Activated CD4-positive, alpha-beta T cell treated with anti-CD3 and anti-CD28 coated beads for 36 hours (primary cell): ENCODE data around the gene ECEL1. TPM values are rescaled to one million over a fixed set of nuclear protein-coding genes. Genes with fewer than 3 reads are reported as not detected.

ENCODE experiments used
- ATAC-seq: fragments of 200-7000 bp; cut with Tn5 transposase; one replicate; pipeline ENCODE4 v1.10.0; 2021; ENCODE audit warnings: mild to moderate bottlenecking, moderate library complexity
- CTCF ChIA-PET: fragments of 350-600 bp; sonication (Branson Sonifier 250); formaldehyde crosslinking; loops from one replicate; lab custom pipeline; 2021; ENCODE audit warnings: antibody characterized with exemption; lab: Charles Lee
- POLR2A ChIA-PET: fragments of 350-600 bp; sonication (Branson Sonifier 250); formaldehyde crosslinking; loops from one replicate; lab custom pipeline; 2021; ENCODE audit warnings: antibody characterized with exemption, inconsistent platforms; lab: Charles Lee
- DNase-seq: peaks from one replicate; pipeline ENCODE4 v3.0.0-alpha.2; 2020
- H3K27ac Mint-ChIP-seq: one replicate; pipeline ENCODE4 v1.8.0; 2021; ENCODE audit warnings: mixed read lengths
- H3K27me3 Mint-ChIP-seq: one replicate; pipeline ENCODE4 v1.8.0; 2021; ENCODE audit warnings: mixed read lengths
- H3K36me3 Mint-ChIP-seq: one replicate; pipeline ENCODE4 v1.8.0; 2021; ENCODE audit warnings: low read depth, mixed read lengths
- H3K4me1 Mint-ChIP-seq: one replicate; pipeline ENCODE4 v1.8.0; 2021; ENCODE audit warnings: mixed read lengths
- H3K4me3 Mint-ChIP-seq: one replicate; pipeline ENCODE4 v1.8.0; 2021; ENCODE audit warnings: mild to moderate bottlenecking, moderate library complexity, mixed read lengths
- H3K9me3 Mint-ChIP-seq: one replicate; pipeline ENCODE4 v1.8.0; 2021; ENCODE audit warnings: low read depth, mixed read lengths
- intact Hi-C, 2 experiments: fragments of 100-400 bp; cut with DNase I in 1 of 2; cut with micrococcal nuclease in 1 of 2; formaldehyde crosslinking; loops; one replicate each; pipeline versions ENCODE4 v1.14.2 to v1.15.1; 2022 to 2024; cut with DNase I, micrococcal nuclease
- total RNA-seq, 2 experiments: library from RNA; stranded (reverse); gene quantifications; one replicate each; pipeline ENCODE4 v1.2.3, GENCODE V29; 2021

Gene ECEL1
- total RNA-seq, 2 experiments from 2014 or later, result 0.19 to 0.23 TPM

DNA sequence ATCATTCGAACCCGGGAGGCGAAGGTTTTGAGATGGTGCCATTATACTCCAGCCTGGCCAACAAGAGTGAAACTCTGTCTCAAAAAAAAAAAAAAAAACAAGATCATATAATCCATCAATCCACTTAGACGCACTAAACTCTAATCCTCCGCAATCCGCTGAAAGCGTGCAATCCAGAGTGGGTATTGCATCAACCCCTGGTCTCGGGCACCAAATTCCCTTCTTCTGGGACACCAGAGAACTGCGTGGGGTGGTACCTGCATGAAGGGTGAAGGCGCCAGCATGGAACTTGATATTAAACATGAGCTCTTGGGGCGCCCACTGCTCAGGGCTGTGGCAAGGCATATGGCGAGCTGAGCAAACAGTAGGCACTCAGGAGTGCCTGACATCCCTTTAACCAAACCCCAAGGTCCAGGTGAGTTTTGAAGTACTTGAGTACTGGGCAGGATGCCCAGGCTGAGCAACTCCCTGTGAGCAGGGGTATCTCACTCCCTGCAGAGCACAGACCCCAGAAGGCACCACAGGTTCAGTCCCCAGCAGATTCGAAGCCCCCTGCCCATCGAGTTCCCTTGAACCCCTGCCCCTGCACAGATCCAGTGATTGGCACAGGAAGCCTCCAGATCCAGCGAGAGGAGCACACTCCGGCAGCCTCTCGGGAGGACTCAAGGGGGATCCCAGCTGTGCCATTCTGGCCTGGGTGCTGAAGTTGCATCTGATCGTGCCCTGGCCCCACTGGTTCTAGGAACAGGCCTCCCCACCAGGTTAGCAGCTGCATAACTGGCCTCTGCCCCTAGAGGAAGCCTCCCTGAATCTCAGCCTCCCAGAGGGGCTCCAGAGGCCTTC lies 23.7 kb downstream of the ECEL1 start:
- Mint-ChIP-seq H3K36me3 (no peaks in the 10 kb centered on the region), H3K27ac (no peak overlapping the region), H3K9me3 (no peaks in the 10 kb centered on the region), H3K4me3 (no peak overlapping the region), H3K27me3 (peaks cover 8% of the 10 kb centered on the region), H3K4me1 (no peaks in the 10 kb centered on the region)
- no peak for ATAC-seq
- ChIA-PET POLR2A (interaction anchor here (0.7 kb wide), 1 partner anchor 195 kb away, joined by 3 read pairs; no protein-coding TSS in a partner anchor), CTCF (interaction anchor here (0.7 to 1.1 kb wide), 3 partner anchors 58 to 518 kb away, joined by 3 read pairs; no protein-coding TSS in a partner anchor)
- intact Hi-C loops, result no loop called here
- DNase-seq, result no peak

GRCh38 chr2:232460171-232460570 lies 27.5 kb downstream of the ECEL1 start:
- CTCF ChIA-PET, result interaction anchor here (2.2 kb wide), 1 partner anchor 9 kb away, joined by 6 read pairs; no protein-coding TSS in a partner anchor
- Mint-ChIP-seq H3K27me3 (peaks cover 12% of the 10 kb centered on the region), H3K27ac (no peak overlapping the region), H3K4me3 (no peak overlapping the region), H3K36me3 (no peaks in the 10 kb centered on the region), H3K4me1 (no peaks in the 10 kb centered on the region), H3K9me3 (no peaks in the 10 kb centered on the region)
- intact Hi-C loops, result no loop called here
- POLR2A ChIA-PET, result no interaction called here
- ATAC-seq (no peak), DNase-seq (no peak)

GRCh38 chr2:232459419-232460035 lies 28.1 kb downstream of the ECEL1 start:
- POLR2A ChIA-PET, result no interaction called here
- H3K27ac Mint-ChIP-seq, result no peak overlapping the region
- CTCF ChIA-PET, result interaction anchor here (2.2 kb wide), 1 partner anchor 10 kb away, joined by 6 read pairs; no protein-coding TSS in a partner anchor

DNA sequence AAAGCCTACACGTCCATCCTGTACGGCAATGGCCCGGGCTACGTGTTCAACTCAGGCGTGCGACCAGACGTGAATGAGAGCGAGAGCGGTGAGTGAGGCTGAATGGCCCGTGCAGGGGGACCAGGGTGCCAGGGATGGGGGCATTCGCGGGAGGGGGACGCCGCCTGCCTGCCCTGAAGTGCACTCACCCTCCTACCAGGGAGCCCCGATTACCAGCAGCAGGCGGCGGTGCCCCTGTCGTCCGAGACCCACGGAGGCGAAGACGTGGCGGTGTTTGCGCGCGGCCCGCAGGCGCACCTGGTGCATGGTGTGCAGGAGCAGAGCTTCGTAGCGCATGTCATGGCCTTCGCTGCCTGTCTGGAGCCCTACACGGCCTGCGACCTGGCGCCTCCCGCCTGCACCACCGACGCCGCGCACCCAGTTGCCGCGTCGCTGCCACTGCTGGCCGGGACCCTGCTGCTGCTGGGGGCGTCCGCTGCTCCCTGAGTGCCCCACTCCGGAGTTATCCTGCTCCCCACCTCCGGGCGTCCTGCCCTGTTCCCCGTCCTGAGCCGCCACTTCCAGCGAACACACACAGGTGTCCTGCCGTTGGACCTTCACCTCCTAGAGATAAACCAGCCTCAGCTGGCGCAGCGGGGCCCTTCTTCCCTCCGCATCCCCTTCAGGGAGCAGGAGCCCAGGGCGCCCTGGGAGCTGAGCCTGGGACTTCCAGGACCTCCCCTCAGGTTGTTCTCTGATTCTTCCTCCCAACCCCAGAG lies 28.8 kb downstream of the ECEL1 start:
- no peaks in the 10 kb centered on the region for H3K4me1 Mint-ChIP-seq
- DNase-seq, result no peak
- no peaks in the 10 kb centered on the region for H3K9me3 Mint-ChIP-seq
- no peaks in the 10 kb centered on the region for H3K36me3 Mint-ChIP-seq
- POLR2A ChIA-PET, result interaction anchor here (0.6 kb wide), 1 partner anchor 55 kb away, joined by 3 read pairs; no protein-coding TSS in a partner anchor
- ATAC-seq, result no peak
- H3K4me3 Mint-ChIP-seq, result no peak overlapping the region
- intact Hi-C loops, result no loop called here
- H3K27ac Mint-ChIP-seq, result no peak overlapping the region
- peaks cover 12% of the 10 kb centered on the region for H3K27me3 Mint-ChIP-seq
- CTCF ChIA-PET, result interaction anchor here (2.2 kb wide), 1 partner anchor 10 kb away, joined by 6 read pairs; no protein-coding TSS in a partner anchor

More at GRCh38 chr2:232459419-232460035, 28.1 kb downstream of the ECEL1 start:
- Mint-ChIP-seq H3K4me1 (no peaks in the 10 kb centered on the region), H3K4me3 (no peak overlapping the region), H3K9me3 (no peaks in the 10 kb centered on the region), H3K27me3 (peaks cover 12% of the 10 kb centered on the region), H3K36me3 (no peaks in the 10 kb centered on the region)
- DNase-seq, result no peak
- intact Hi-C loops, result no loop called here
- ATAC-seq, result no peak

DNA sequence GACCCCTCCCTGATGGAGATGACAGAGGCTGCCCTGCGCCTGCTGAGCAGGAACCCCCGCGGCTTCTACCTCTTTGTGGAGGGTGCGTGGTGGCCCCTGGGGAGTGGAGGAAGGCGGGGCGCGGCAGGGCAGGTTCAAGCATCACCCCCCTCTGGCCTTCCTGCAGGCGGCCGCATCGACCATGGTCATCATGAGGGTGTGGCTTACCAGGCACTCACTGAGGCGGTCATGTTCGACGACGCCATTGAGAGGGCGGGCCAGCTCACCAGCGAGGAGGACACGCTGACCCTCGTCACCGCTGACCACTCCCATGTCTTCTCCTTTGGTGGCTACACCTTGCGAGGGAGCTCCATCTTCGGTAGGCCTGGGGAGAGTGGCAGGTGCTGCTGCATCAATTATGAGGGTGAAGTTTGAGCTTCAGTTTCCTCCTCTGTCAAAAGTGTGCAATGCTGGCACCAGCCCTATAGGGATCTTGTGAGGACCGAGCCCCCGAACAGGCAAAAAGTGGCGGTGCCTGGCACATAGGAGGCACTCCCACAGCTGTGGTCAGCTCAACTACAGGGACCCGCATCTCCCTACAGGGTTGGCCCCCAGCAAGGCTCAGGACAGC lies 29.5 kb downstream of the ECEL1 start:
- Mint-ChIP-seq H3K4me1 (no peaks in the 10 kb centered on the region), H3K9me3 (no peaks in the 10 kb centered on the region), H3K36me3 (no peaks in the 10 kb centered on the region), H3K27ac (no peak overlapping the region), H3K27me3 (peaks cover 12% of the 10 kb centered on the region), H3K4me3 (no peak overlapping the region)
- intact Hi-C loops, result no loop called here
- CTCF ChIA-PET, result no interaction called here
- POLR2A ChIA-PET, result no interaction called here
- no peak for ATAC-seq
- no peak for DNase-seq

DNA sequence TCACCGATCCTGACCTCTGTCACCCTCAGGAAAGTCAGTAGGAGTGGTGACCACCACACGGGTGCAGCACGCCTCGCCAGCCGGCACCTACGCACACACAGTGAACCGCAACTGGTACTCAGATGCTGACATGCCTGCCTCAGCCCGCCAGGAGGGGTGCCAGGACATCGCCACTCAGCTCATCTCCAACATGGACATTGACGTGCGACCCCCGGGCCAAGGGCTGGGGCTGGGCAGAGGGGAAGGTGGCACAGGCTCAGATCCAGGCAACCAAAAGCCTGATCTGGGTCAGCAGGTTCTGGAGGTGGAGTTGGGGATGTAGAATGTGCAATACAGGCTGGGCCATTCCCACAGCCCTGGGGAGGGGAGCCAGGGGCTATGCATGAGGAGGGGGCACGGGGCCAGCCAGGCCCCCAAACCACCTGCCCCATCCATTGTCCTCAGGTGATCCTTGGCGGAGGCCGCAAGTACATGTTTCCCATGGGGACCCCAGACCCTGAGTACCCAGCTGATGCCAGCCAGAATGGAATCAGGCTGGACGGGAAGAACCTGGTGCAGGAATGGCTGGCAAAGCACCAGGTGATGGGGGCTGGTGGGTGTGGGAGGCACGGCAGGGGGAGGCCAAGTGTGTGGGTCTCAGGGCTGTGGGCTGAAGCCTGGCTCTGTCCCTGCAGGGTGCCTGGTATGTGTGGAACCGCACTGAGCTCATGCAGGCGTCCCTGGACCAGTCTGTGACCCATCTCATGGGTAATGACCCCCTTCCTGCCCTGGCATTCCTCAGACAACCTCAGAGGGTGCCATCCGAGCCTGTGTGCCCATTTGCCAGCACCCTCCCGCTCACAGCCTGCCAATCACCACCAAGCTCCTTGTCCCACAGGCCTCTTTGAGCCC lies 30.3 kb downstream of the ECEL1 start:
- no peaks in the 10 kb centered on the region for H3K9me3 Mint-ChIP-seq
- CTCF ChIA-PET, result no interaction called here
- H3K4me1 Mint-ChIP-seq, result no peaks in the 10 kb centered on the region
- DNase-seq (no peak), ATAC-seq (no peak)
- H3K27me3 Mint-ChIP-seq, result peaks cover 12% of the 10 kb centered on the region
- no peaks in the 10 kb centered on the region for H3K36me3 Mint-ChIP-seq
- H3K27ac Mint-ChIP-seq, result no peak overlapping the region
- POLR2A ChIA-PET, result no interaction called here
- intact Hi-C loops, result no loop called here
- H3K4me3 Mint-ChIP-seq, result no peak overlapping the region

DNA sequence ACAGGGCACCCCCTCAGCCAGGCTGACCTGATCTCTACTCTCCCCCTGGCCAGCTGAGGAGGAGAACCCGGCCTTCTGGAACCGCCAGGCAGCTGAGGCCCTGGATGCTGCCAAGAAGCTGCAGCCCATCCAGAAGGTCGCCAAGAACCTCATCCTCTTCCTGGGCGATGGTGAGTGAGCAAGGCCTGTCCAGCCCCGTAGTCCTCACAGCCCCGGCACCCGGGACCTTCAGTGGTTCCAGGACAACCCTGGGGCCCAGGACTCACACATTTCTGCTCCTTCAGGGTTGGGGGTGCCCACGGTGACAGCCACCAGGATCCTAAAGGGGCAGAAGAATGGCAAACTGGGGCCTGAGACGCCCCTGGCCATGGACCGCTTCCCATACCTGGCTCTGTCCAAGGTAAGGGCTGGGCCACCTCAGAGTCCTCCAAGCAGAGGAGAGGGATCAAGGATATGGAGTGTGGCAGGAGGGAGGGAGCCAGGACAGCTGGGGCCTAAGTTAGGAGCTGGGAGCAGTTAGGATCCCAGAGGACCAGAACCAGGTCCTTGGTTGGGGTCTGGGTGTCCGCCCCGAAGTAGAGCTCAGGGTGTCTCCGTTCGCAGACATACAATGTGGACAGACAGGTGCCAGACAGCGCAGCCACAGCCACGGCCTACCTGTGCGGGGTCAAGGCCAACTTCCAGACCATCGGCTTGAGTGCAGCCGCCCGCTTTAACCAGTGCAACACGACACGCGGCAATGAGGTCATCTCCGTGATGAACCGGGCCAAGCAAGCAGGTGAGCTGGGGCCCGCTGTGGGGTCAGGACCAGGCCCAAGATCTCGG lies 31.1 kb downstream of the ECEL1 start:
- DNase-seq, result no peak
- Mint-ChIP-seq H3K36me3 (no peaks in the 10 kb centered on the region), H3K4me3 (no peak overlapping the region), H3K27me3 (peaks cover 12% of the 10 kb centered on the region), H3K4me1 (no peaks in the 10 kb centered on the region), H3K27ac (no peak overlapping the region), H3K9me3 (no peaks in the 10 kb centered on the region)
- ChIA-PET POLR2A (no interaction called here), CTCF (no interaction called here)
- no peak for ATAC-seq
- intact Hi-C loops, result no loop called here

DNA sequence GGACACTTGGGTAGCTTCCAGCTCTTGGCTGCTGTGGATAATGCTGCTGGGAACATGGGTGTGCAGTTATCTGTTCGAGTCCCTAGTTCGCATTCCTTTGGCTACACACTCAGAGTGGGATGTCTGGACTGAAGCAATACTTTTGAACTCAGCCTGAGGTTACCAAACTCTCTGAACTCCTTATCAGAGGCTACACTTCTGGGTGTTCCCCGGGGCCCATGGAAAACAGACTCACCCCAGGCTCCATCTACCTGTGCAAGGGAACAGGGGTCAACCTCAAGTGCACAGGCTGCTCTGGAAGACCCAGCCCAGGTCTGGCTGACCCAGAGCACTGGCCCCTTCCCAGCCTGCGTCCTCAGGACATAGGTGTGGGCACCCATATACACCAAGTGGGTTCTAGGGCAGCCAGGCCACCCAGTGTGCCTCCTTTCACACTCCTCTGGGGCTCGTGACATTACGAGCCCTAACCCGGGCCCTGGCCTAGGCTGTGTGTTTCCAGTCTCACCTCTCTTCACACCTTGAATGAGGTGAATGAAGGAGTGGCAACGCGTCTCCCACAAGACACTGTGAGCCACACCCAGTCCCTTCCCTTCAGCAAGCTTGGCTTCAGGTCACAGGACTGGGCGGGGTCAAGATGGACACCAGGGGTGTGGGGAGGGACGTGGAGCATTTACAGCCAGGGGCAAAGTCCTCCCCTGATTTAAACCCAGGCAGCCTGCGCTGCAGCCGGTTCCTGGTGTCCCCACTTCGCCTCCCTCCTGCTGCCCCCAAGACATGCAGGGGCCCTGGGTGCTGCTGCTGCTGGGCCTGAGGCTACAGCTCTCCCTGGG lies 32.0 kb downstream of the ECEL1 start, which contains the start of gene ALPI:
ALPI (plus strand) TSS at position 728 of the 830 bp plus-strand sequence; CDS start at position 775, 47 bp downstream.
- Mint-ChIP-seq H3K4me1 (no peaks in the 10 kb centered on the region), H3K9me3 (no peaks in the 10 kb centered on the region), H3K27me3 (peaks cover 12% of the 10 kb centered on the region), H3K4me3 (no peak within 1 kb of the TSS), H3K36me3 (no peaks in the 10 kb centered on the region), H3K27ac (no peak within 1 kb of the TSS)
- DNase-seq (no peak), ATAC-seq (no peak)
- POLR2A ChIA-PET, result no interaction called here
- intact Hi-C loops, result no loop called here
- CTCF ChIA-PET, result no interaction called here

- POLR2A ChIA-PET, result no interaction called here
- H3K9me3 Mint-ChIP-seq, result no peaks in the 10 kb centered on the region
- peaks cover 8% of the 10 kb centered on the region for H3K27me3 Mint-ChIP-seq
- no peak overlapping the region for H3K27ac Mint-ChIP-seq
- ATAC-seq, result no peak
- CTCF ChIA-PET, result no interaction called here
- no peaks in the 10 kb centered on the region for H3K4me1 Mint-ChIP-seq
- no peak overlapping the region for H3K4me3 Mint-ChIP-seq
- intact Hi-C loops, result no loop called here
- H3K36me3 Mint-ChIP-seq, result no peaks in the 10 kb centered on the region
- no peak for DNase-seq
Observed at GRCh38 chr2:232454630-232455029, 33.0 kb downstream of the ECEL1 start.
